HG03378 (cell line): ENCODE measurements around the gene RPGR.
A peak's percentile ranks its signal among the peaks of the same experiment; 100 is the strongest.

Experiments used
- ATAC-seq: cut with Tn5 transposase; IDR thresholded peaks from one replicate; pipeline ENCODE4 v1.9.1; 2021; ENCODE audit warnings: mild to moderate bottlenecking, moderate library complexity; ENCODE audit not compliant: unreplicated experiment

The RPGR gene

DNA sequence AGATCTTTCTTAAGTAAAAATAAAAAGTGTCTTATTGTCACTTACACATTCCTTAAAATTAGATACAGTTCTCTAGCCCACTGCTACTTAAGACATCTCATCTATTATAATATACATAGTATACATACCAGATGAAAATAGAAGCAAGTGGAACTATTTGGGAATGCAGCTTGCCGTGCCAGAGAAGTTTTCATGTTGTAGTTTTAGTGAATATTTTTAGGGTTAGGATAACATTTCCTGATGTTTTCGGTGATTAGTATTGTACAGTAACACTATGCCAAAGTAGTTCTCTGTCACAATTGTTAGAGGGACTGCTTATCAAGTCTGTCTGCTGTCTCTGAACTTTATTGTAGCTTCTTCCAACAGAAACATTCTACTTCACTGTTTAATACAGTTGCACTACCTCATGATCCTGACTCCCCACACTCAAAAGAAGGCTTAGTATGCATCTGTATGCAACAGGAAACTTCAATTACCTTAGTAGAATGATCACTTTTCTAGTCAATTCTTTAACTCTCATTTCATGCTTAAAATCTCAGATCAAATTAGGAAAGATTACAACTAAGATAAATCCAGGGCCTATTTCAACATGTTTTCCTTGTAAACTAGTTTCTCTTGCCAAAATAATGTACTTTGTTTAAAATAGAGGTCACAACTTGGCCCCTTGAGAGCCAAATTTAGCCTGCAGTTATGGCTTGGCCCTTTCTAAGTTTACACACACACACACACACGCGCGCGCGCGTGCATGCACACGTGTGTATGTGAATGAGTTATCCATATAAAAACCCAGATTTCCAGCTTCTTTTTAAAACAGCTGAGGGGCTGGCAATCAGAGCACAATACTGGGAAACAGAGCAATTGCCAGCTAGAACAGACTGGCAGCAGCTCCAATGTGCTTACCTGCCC, 64.3 kb downstream of the RPGR start:
- no peak for ATAC-seq

DNA sequence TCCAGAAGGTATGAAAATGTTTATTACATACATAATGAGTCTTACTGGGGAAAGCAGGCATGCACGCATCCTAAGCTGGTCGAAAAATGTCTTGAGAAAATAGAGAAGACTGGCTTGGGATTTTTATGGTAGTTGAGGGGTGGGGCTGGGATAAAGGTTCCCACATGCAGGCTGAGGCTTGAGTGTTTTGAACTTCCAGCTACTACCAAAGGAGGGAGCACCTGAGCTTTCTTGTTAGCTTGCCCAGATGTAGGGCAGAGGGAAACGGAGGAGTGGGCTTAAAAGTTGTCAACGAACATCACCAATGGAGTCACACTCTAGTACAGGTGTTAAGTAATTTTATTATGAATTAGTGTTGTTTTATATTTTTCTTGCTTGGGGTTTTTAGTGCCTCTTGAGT, 67.1 kb downstream of the RPGR start:
- ATAC-seq, result peak; percentile 62

DNA sequence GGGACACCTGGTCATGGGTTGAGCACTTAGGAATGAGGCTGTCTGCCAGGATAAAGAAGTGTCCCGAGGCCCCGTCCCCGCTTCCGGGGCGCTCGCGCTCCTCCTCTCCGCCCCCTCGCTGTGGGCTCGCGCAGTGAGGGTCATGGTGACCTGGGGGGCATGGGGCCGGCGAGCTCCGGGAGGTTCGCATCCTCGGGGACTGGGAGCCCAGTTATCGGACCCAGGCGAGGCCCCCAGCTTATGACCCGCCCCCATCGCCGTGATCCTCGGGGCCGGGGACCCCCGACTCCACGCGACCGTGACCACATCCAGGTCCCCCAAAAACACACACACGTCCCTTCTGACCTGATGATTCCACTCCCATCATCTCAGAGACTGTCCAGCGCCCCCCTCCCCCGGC, 71.3 kb downstream of the RPGR start:
- no peak for ATAC-seq

DNA sequence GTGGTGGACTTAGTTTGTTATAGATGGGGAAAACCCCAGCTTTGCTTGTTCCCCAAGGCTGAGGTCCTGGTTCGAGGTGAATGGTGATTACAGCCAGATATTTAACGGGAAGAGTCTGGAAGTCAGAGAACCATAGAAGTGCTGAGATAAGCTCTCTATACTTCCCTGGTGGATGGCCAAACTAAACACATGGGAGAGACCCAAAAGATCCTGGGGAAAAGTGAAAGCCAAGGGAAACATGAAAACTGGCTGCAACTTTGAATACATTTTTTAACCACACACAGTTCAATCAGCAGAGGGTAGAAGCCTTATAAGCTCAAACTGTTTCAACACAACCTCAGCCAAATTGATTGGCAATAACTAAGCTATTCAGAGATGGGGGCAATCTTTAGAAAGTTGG, 77.3 kb downstream of the RPGR start:
- ATAC-seq, result no peak

DNA sequence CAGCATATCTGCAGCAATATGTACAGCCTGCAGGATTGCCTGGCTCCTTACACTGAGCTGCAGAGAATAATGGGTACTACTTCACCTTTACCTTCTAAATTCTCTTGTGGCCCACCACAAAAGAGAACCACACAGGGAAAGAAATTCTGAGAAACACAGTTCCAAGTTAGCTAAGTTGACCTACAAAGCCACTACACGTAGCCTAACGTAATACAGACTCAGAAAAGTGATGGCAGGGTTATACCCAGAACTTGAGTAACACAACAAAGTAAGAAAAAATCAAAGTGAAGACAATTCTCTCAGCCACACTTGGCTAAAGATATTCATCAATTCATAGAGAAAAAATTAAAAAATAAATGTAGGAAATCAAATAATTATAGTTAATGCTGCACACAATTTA, 80.3 kb downstream of the RPGR start:
- ATAC-seq, result no peak

DNA sequence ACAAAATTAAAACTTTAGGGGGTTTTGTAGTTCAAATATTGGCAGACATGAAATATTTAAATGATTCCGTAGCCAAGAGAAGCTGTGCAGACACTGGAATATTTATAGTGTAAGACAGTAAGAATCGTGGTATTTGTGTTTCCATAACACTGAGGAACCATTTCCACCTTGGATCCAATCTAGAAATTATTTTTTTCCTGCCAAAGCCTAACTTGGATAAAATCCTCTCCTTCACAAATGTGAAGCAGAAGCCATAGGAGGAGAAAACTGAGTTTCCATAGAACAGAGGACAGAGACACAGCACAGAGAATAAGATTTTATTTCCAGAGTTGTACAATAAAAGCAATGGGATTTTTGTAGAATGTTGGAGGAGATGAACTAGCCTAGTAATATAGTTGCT, 86.8 kb downstream of the RPGR start:
- no peak for ATAC-seq

DNA sequence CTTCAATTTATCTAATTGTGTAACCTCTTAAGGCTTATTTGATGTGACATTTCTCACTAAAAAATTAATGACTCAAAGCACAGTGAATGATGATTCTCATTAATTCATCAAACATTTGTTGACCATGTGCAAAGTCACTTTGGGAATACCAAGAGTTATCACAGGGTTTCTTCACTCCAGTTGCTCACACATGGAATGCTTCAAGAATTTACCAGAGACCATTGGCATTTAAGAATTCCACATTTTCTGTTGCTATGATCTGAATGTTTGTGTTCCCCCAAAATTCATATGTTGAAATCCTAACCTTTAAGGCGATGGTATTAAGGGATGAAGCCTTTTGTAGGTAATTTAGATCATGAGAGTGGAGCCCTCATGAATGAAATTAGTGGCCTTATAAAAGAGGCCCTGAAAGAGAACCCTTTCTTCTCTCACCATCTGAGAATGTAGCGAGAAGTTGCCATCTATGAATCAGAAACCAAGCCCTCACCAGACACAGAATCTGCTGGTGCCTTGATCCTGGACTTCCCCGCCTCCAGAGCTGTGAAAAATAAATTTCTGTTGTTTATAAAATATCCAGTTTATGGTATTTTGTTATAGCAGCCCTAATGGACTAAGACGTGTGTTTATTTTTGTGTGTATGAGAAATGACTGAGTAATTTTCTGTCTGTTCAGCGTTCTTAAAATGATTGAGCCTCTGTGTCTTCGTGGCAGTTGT, 90.3 kb downstream of the RPGR start:
- no peak for ATAC-seq

DNA sequence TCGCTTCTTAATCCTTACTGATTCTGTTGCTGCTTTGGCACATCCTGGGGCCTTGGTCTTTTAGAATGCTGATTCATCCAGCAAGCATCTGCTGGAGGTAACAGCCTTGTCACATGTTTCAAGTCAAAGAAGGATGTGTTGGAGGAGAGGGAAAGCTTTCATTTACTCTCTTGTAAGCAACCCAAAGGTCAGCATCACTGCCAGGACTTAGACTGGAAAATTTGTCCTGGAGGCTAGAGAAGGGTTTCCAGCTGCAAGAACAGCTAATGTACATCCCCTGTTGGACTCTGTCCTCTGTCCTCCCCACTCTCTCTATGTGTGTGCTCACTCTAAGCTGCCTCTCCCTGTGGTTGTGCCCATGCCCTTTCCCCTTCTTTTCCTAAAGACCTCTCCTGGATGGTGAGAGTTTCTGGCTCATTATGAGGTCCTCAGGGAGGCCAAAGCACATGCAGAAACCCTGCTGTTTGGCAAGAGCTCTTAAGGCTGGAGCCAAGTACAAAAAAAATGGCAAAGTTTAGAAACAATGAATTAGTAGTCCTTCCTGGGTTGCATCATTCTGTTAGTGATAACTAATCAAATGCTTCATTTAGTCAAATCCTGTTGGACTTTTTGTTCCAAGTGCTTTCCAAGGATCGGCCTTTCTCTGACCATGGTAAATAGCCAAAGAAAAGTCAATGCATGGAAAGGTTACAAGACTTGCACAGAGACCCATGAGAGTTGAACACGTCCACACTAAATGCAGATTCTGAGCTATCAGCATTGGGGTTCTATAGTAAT, 93.2 kb downstream of the RPGR start:
- ATAC-seq, result no peak

DNA sequence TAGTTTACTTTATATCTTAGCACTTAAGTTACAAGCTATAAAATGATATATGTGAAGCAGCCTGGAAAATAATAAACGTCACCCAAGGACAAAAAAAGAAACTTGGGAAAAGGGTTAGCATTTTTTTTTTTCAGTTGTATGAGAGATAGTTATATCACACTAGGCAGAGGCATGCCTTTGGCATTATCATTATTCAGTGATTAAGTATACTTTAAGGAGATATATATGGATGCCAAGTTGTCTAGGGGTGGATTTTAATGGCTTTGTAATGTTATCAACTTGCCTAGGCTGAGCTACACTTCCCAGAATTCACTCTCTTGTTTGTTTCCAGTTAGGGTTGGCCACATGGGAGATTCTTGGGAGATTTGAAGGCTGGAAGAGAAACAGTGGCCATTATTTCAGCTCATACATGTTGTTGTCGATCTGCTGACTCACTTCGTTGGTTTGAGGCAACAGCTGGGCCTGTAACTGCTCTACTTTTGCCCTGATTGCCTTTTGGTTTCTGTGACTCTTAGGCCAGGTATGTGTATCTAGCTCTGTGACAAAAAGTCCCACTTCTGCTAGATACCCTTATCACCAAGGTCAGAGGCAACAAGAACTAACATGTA, 95.1 kb downstream of the RPGR start:
- no peak for ATAC-seq

DNA sequence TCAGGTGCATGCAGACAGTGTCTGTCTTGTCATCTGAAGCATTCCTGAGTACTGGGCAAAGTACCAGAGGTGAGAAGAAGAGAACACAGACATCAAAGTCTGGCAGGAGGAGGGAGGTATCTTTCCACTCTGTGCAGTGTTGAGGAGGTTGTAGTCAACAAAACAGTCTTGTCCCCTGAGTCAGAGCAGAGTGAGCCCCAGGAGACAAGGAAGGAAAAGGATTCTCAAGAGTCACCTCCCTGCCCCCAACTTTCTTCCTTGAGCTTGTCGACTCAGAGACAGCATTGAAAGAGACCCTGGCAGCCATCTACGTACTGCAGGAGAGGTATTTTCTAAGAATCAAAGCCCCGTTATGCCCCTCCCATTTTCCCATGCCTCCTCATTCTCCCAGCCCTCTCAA, 102.2 kb downstream of the RPGR start:
- ATAC-seq, result no peak

DNA sequence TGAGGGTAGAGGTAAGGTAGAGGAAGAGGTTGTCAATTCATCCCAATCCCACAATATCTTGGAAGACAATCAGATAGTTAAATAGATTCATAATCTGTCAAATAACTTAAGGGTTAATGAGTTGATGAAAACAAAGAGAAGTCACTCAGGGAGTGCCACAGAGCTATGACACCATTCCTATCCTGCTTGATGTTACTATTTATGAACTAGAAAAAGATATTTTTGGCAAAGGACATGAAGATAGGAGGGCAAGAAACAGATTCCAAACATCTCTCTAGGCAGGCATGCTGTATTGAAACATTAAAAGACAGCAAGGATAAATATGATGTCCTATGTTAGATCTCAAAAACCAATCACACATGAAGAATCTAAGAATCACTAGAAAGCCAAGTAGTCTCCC, 103.1 kb downstream of the RPGR start:
- no peak for ATAC-seq

DNA sequence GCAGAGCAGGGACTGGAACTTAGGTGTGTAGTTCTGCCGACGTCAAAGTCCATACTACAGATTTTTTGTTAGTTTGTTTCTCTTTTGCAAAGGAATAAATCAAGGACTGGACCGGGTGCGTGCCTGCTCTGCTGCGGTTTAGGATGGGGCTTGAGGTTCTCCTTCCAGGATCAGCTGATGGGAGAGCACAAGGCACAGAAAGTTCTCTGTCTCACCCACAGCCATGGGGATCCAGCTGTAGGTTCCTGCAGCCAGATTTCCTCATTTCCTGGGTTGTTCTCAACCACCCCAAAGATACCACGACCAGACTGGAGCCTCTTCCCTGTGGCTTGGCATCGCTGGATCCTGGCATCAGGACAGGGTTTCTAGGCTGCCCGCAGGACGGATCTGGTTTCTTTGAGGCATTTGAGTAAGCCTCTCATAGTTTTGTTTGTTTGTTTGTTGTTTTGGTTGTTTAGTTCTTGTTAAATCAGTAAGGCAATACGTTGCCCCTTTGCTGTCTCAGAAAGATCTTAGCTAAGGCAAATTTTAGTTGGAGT, 105.8 kb downstream of the RPGR start:
- ATAC-seq, result no peak

DNA sequence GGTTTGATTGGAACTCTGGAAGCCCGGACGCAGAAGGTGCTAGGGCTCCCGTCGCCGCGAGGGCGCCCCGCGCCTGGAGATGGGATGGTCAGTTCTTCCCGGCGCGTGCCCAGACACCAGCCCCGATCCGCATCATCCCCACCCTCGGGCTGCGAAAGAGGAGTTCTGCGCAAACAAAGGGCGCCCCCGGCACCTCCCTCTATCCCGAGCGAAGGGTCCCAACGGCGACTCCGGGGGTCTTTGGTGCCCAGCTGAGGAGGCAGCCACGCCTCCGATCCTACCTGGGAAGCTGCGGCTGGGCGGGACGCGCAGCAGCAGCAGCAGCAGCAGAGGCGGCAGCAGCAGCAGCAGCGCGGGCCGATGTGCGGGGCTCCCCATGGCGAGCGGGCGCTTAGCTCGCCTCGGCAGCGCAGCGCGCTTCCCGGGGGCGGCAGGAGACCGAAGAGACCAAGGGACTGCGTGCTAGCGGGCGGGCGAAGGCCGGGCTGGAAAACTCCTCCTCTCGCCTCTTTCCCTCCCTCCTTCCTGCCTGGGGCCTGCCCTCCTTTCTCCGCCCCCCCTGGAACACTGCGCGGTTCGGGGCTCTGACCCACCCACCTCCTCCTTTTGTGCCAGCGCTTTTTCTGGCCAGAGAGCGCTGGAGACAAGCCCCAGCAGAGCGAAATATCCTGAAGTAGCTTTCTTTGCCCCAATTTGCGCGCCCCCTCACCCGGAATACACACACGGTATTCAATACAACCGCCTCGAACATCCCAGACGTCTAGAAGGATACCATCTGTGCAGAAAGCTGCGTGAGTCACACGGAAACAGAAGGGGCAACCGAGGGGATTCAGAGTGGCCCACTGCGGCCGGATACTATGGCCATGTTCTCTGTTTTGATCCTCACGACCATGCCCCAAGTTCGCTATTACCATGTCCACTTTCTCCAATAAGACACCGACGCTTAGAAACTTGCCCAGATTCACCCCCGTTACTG, 106.6 kb downstream of the RPGR start, which contains the start of gene SRPX:
Gene SRPX (minus strand): TSS at position 457 of the 976 bp plus-strand sequence. CDS start 79 bp downstream, at position 378.
- no peak for ATAC-seq

DNA sequence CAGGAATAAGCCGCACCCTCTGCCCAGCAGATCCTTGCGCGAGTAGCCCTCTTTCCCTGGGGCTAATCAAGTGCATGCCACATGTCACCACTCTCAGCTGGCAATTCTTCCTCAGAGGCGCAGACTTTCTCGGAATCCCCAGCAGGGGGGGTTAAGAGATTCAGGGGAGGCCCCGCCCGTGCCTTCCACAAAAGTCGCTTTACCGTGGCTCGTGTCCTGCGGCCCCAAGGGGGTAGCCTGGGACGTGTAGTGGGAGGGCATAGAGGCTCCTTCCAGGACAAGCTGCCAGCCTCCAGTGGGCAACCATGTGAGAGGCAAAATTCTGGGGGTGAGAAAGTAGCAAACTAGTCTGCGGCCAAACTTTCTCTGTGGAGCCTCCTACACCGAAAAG, 107.3 kb downstream of the RPGR start:
- ATAC-seq, result no peak
